GM19099 (cell line): Measurements from ENCODE around the gene KSR1.
A peak's percentile ranks its signal among the peaks of the same experiment; 100 is the strongest.

Source experiments
- POLR2A ChIP-seq: IDR thresholded peaks from 3 replicates; pipeline ENCODE4 v1.6.1; 2011; ENCODE audit warnings: low read depth; ENCODE audit not compliant: insufficient read length; ENCODE audit errors: extremely low read depth

Gene KSR1

DNA sequence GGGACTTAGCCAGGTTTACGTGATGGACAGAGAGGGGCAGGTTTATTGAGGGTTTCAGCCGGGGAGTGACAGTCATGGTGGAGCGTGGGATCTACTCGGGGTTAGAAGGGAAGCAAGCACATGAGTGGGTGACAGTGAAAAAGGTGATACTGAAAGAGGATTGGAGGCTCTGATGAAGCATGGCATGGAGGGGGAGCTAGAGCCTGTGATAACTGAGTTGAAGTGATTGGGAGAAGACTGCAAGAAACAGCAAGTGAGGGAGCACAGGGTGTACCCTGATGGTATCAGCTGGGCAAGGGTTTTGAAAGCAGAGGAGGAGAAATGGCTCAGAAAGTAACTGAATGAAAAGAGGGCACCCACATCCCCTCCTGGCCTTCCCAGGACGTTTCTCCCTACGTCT lies 6.7 kb upstream of the KSR1 start:
- TF ChIP-seq POLR2A, result no peak

DNA sequence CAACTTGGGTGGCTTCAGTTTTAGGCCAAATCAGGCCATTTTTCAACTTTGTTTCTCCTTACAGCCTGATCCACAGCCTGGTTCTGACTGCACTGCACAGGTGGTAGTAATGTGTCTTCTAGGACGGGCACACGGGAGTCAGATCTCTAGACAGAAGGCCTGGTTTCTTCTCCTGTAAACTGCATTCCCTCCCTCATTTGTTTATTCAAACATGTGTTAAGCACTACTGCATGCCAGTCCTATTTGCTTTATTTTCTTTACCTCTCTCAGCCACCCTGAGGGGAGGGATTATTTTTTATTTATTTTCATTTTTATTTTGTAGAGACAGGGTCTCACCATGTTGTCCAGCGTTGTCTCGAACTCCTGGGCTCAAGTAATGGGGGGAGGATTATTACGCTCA lies 6.3 kb upstream of the KSR1 start:
- TF ChIP-seq POLR2A, result no peak

DNA sequence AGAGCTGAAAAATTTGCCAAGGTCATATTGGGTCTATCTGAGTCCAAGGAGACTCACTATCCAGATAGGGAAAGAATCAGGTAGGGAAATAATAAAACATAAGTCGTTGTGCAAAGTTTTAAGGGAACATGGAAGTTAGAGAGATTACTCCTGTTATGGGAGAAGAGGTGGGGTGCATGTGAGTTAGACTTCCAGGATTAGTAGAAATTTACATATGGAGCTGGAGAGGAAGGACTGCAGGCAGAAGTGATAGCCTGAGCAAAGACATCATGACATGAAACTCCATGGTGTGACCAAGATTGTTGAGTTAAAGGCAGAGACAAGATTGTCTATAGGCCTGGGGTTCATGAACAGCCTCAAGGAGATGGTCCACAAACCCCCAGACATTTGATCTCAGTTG lies 5.8 kb upstream of the KSR1 start:
- TF ChIP-seq POLR2A, result no peak

DNA sequence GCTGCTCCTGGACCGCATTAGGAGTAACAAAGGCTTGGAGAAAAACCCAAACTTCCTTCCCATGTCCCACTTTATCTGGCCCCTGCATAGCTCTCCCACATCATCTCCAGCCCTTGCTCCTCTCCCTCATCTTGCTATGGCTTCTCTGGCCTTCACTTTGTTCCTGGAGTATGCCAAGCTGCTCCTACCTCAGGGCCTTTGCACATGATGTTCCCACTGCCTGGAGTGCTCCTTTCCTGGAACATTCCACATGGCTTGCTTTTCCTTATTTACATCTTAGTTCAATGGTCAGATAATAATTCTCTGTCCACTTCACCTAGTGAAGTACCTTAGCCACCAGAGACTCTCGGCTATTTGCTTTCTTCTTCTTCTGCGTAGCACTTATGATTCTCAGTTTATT lies 4.3 kb upstream of the KSR1 start:
- no peak for TF ChIP-seq POLR2A

DNA sequence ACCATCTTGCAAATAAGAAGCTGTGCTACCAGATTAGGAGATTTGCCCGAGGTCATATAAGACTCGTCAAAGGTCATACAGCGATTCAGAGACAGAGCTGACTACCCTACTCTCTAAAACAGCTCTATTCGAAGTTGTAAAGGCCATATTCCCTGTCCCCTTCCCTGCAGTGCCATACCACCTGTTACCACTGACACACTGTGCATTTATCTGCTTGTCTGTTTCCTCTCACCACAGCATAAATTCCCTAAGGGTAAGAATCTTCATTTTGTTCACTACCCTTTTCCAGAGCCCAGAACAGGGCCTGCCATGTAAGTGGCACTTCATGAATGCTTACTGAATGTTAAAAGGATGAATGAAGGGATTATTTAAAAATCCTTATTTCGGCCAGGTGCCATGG lies 3.4 kb upstream of the KSR1 start:
- TF ChIP-seq POLR2A, result no peak

DNA sequence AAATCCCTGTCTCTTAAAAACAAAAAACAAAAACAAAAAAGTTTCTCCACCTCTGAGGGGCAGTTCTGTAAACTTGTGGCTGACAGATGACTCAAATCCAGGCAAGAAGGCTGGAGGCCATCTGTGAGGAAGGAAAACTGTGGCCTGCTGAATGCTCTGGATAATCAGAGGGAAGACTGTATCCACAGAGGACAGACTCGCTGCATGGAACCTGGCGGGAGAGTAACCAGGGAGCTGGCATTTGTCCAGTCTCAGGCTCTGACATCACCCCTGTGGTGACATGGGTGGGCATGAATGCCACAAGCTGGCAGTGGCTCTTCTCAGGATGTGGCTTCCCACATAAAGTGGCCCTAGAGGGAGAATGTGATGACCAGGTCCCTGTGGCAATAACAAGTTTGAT lies 2.8 kb upstream of the KSR1 start:
- TF ChIP-seq POLR2A, result no peak

DNA sequence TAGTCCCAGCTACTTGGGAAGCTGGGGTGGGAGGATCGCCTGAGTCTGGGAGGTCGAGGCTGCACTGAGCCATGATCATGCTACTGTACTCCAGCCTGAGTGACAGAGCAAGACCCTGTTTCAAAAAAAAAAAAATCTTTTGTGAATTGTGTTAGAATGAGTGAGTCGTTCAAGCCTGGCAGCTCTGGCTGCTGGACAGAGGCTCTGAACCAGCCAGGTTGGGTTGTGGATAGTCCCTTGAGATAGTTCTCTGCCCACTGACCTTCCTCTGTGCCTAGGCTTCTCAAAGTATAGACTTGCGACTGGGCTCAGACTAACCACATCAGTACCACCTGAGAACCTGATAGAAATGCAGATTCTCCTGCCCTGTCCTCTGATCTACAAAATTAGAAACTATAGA lies 2.2 kb upstream of the KSR1 start:
- TF ChIP-seq POLR2A, result no peak

DNA sequence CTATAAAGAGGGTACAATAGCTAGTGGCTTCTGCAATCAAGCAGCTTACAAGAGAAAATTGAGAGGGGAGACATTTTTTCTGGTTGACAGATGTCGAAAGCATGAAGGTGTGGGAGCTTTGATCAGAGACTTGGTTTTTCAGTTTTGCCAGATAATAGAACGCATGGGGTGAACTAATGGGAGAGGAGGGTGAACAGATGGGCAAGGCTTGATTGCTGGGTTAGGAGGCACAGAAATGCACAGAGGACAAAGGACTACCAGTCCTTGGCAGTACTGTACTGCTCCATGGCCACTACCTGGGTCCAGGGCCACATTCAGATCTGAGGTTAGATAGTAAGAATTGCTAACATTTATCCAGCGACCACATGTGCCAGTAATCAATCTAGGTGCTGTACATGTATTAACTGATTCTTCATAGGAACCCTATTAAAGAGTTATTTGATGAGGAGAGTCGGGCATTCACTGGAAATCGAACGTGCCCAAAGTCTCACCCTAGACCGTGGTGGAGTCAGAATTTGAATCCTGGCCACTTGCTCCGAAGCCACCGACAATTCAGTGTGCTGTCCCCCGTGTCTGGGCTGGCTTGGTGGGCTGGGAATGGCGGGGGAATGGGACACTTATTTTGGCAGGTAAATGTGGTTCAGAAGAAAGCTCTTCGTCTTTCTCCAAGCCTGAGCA lies 873 bp upstream of the KSR1 start:
- no peak for TF ChIP-seq POLR2A

DNA sequence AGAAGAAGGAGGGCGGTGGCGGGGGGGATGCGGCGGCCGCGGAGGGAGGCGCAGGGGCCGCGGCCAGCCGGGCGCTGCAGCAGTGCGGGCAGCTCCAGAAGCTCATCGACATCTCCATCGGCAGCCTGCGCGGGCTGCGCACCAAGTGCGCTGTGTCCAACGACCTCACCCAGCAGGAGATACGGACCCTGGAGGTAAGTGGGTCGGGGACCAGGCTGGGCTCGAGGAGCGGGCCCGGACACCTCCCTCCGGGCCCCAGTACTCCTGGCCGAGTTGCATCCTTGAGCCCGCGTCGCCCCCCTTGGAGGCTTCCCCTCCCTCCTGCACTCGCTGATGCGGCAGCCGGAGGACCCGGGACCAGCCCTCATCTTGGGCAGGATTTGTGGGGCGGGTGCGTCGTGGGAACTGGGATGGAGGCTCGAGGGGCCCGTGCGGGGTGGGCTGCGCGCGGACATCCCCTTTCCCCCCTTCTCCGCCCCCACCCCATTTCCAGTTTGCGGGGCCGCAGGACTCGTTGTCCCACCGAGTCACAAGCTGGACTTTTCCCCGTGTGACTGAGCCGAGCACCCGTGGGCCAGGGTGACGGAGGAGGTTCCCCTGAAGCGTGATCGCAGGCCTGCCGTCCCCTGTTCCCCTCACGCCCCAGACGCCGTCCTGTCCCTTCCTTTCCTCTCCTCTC lies 572 bp downstream of the KSR1 start:
- TF ChIP-seq POLR2A, result no peak

DNA sequence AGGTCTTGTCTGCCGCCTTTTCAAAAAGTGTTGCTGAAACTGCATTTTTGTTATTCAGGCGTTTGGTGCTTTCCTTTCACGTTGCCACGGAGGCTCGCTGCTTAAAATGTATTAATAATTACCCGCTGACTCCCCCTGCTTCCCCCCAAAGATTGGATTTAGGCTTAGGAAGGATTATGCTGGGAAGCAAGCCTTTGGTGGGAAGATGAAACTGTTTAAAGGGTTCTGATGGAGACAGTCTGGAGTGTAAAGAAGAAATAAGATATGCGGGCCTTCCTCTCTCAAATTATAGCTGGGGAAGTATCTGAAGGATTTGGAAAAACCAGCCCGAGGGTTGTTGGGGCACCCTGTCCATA lies 1.1 kb downstream of the KSR1 start:
- TF ChIP-seq POLR2A, result no peak

DNA sequence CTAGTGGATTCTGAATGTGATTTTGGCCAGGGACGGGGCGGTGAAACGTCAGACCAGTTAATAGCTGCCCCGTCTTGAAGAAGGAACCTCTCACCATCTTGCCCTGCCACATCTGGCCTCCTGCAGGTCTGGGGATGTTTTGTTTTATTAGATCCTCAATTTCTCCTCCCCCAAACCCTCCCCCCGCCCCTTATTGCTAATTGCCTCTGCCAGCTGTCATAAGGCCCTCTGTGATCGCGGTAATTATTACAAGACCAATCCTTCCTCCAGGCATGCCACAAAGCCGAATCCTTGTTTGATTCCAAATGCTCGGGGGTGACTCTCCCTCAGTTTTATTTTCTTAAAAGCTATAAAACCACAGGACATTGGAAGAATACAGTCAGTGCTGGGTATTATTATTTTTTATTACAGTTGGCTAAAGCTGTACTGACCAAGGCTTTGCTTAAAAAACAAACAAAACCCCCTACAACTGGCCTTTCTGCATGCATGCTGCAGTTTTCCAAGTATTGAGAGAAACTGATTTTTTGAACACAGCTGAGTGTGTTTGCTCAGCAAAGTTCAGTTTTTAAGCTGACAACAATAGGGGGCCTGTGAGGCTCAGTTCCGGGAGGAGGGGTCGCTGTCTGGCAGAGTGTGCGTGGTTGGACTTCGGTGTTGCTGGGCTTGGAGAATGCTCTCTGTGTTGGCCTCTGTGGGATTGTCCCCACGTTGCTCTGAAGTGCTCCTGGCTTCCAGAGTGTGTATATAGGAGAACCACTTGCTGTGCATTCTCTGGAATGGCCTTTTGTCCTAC lies 1.7 kb downstream of the KSR1 start:
- TF ChIP-seq POLR2A, result peak; percentile 68

DNA sequence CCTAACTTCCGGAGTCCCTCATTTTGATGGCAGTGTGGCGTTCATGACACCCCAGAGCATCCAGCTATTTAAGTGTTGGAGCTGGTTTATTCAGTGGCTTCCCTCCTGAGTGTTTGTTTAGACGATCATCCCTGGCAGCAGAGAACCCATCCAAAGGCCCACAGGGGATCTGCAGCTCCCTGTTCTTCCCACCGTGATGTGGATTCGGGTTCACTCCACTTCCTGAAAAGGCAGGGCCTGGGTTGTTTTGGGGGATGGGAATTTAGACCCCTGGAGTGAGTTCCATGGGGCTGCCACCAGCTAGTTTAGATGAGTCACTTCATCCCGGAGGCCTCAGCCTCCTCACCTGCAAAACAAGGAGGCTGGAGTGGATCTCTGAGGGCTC lies 2.3 kb downstream of the KSR1 start:
- no peak for TF ChIP-seq POLR2A

DNA sequence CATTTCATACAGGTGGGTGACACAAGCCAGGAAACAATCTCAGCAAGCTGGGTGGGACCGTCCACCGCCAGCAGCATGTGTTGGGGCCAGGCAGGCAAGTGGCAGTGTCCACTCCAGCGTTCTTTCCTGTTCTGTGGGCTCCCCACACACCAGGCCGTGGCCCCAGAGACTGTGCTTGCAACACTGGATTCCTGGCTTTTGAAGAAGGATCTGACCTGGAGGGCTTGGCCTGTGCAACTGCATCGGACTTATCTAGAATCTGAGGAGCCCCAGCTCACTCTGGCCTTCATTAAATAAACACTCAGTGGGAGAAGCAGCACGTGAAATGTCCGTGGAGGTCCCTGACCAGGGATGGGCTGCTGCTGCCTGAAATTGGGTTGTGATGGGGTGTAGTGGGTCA lies 3.2 kb downstream of the KSR1 start:
- no peak for TF ChIP-seq POLR2A

DNA sequence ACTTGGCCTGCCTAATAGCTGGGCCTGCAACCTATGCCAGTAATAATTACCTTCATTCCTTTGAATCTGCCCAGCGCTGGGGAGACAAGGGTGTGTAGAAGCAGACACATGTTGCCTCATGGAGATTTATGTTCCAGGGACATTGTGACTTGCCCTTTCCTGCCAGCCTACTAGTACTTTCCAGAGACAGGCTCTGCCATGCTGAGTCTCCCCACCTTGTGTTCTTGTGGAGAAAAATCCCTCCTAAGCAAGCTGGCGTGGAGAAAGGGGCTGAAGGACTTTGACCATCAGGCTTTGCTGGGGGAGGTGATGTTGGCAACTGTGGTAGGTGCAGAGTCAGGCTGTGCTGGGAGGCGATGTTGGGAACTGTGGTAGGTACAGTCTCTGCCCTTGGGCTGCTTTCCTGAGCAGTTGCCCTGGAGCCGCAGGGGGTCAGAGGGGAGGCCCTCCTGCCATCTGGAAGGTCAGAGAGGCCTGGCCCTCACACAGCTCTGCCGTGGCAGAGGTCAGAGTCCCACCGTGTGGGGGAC lies 4.0 kb downstream of the KSR1 start:
- no peak for TF ChIP-seq POLR2A

DNA sequence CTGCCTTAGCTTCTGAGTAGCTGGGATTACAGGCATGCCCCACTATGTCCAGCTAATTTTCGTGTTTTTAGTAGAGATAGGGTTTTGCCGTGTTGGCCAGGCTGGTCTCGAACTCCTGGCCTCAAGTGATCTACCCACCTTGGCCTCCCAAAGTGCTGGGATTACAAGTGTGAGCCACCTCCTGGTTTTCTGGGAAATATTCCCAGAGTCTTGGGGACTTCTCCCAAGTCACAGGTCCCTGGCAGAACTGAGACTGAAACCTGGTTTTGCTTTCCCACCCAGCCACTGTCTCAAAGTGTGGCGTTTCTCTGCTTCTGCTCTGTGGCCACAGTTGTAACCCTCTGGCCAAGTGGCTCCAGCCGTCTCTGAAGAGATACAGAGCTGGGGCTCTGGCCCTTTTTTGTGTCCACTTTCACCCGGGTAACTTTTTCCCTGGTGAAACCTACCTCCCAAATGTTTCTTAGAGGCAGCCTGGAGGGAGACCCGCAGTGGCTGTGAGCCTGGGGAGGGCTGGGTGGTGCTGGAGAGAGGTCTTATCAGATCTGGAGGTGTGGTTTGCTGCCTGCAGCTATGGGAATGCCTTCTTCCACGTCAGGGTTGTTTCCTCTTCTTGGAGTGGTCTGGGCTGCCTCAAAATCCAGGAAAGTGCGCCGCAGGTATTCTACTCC lies 5.1 kb downstream of the KSR1 start:
- no peak for TF ChIP-seq POLR2A

DNA sequence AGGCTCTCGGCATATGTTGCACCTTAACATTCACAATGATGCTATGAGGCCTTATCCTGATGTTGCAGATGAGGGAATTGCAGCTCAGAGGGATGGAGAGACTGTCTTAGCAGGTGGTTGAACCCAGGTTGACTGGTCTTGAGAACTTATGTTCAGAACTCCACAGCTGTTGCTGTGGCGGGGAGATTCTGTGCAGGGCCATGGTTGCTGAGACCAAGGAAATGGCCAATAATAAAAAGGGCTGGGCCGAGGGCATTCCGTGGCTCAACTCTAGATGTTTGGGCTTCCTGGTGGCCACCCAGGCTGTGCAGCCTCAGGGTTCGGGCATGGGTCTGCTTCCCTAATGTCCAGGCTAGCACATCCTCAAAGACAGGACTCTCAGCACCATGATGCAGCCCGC lies 5.9 kb downstream of the KSR1 start:
- TF ChIP-seq POLR2A, result no peak

DNA sequence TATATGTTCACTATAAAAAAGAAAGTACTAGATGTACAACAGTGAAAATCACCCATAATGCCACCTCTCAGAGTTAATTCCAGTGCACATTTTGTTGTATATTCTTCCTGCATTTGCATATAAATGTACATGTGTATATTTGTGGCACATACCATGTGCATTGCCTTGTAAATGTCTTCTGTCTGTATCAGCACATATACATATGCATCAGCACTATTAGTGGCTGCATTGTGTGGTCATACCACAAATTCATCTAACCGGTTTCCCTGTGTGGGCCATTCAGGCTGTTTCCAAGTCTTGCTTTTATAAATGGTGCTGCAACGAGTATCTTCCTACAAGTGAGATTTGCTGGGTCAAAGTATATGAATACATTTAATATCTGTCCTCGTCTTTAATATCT lies 6.5 kb downstream of the KSR1 start:
- TF ChIP-seq POLR2A, result no peak
